ENCODE data around the gene HSD11B1L.

Gene HSD11B1L

GRCh38 chr19:5661483-5661882, 19.3 kb upstream of the HSD11B1L start:
- TF ChIP-seq EZH2 (IDR thresholded peaks at IDR 0.05) (no peak), POLR2AphosphoS5 (IDR thresholded peaks at IDR 0.05; ENCODE audit: borderline replicate concordance, low read depth, low read length) (no peak), FOXP2 (optimal IDR thresholded peaks at IDR 0.05; ENCODE audit: control extremely low read depth, extremely low read length, insufficient read depth) (no peak)
- H3K9ac ChIP-seq (ENCODE audit: insufficient read length), result no peak overlapping the region
- H3K9me3 ChIP-seq (ENCODE audit: low read depth, low read length), result no peaks in the 10 kb centered on the region
- no peak overlapping the region for H3K27ac ChIP-seq
- peaks cover 86% of the 10 kb centered on the region for H3K36me3 ChIP-seq (ENCODE audit: insufficient read depth, low read length)
- DNase-seq (ENCODE audit: low read depth, low spot score), result no peak
- no peak overlapping the region for H3K4me3 ChIP-seq

DNA sequence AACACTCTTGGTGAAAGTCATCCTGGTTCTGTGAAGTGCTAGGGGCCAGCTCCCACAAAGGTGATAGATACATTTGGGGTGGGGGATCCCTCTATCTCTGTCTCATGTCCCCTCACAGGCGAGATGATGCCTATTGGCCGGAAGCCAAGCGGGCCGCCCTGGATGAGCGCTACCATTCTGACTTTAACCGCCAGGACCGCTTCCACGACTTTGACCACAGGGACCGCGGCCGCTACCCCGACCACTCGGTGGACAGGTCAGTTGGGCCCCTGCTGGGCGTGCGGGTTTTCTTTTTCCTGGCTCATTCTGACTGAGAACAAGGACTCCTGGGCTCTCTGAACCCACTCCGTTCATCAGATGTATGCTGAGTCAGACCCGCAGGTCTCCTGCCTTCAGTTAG, 16.9 kb upstream of the HSD11B1L start:
- DNase-seq (ENCODE audit: low read depth, low spot score), result no peak
- H3K4me3 ChIP-seq, result no peak overlapping the region
- H3K36me3 ChIP-seq (ENCODE audit: insufficient read depth, low read length), result peaks cover 89% of the 10 kb centered on the region
- no peaks in the 10 kb centered on the region for H3K9me3 ChIP-seq (ENCODE audit: low read depth, low read length)
- no peak for TF ChIP-seq POLR2AphosphoS5 (IDR thresholded peaks at IDR 0.05; ENCODE audit: borderline replicate concordance, low read depth, low read length)
- no peak for TF ChIP-seq EZH2 (IDR thresholded peaks at IDR 0.05)
- TF ChIP-seq FOXP2 (optimal IDR thresholded peaks at IDR 0.05; ENCODE audit: control extremely low read depth, extremely low read length, insufficient read depth), result no peak
- no peak overlapping the region for H3K9ac ChIP-seq (ENCODE audit: insufficient read length)
- H3K27ac ChIP-seq, result peak overlapping the region; percentile 49; the same call in 1 of the 2 replicates

- Histone ChIP-seq H3K9ac (ENCODE audit: insufficient read length) (no peak overlapping the region), H3K9me3 (ENCODE audit: low read depth, low read length) (no peaks in the 10 kb centered on the region), H3K36me3 (ENCODE audit: insufficient read depth, low read length) (peaks cover 94% of the 10 kb centered on the region), H3K4me3 (no peak overlapping the region), H3K27ac (peak overlapping the region; percentile 49; the same call in 1 of the 2 replicates)
- TF ChIP-seq EZH2 (IDR thresholded peaks at IDR 0.05), result no peak
- no peak for DNase-seq (ENCODE audit: low read depth, low spot score)
Measured at GRCh38 chr19:5664515-5664914, 16.3 kb upstream of the HSD11B1L start.

GRCh38 chr19:5665781-5666513, 14.9 kb upstream of the HSD11B1L start:
- Histone ChIP-seq H3K4me3 (no peak overlapping the region), H3K9ac (ENCODE audit: insufficient read length) (no peak overlapping the region), H3K36me3 (ENCODE audit: insufficient read depth, low read length) (peaks cover 85% of the 10 kb centered on the region), H3K9me3 (ENCODE audit: low read depth, low read length) (no peaks in the 10 kb centered on the region), H3K27ac (peak overlapping the region; percentile 36; the same call in 1 of the 2 replicates)
- TF ChIP-seq POLR2AphosphoS5 (IDR thresholded peaks at IDR 0.05; ENCODE audit: borderline replicate concordance, low read depth, low read length), result no peak
- DNase-seq (ENCODE audit: low read depth, low spot score), result no peak

DNA sequence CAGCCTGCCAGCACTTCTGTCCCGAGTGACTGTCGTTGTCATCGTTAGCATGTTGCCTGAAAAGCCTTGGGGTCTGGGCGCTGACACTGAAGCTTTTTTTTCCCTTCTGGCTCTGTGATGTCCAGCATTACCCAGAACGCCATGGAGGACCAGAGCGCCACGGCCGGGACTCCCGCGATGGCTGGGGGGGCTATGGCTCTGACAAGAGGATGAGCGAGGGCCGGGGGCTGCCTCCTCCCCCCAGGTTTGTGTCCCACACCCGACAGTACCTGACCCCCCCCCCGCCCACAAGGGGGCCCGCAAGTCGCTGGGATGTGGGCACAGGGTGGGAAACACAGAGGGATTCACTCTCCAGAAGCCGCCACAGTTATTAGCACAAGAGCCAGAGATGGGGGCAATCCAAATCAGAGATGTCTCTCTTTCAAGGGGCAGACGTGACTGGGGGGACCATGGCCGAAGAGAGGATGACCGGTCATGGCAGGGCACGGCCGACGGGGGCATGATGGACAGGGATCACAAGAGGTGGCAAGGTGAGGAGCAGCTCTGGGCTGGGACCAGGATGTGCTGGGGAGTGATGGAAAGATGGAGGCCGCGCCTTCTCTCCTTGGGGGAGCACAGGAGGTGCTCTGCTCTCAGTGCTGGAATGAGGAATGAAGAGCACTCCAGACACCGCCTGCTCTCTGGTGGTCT, 13.8 kb upstream of the HSD11B1L start:
- Histone ChIP-seq H3K27ac (no peak overlapping the region), H3K4me3 (no peak overlapping the region), H3K36me3 (ENCODE audit: insufficient read depth, low read length) (peaks cover 74% of the 10 kb centered on the region), H3K9me3 (ENCODE audit: low read depth, low read length) (no peaks in the 10 kb centered on the region), H3K9ac (ENCODE audit: insufficient read length) (no peak overlapping the region)
- DNase-seq (ENCODE audit: low read depth, low spot score), result no peak
- TF ChIP-seq POLR2AphosphoS5 (IDR thresholded peaks at IDR 0.05; ENCODE audit: borderline replicate concordance, low read depth, low read length) (no peak), FOXP2 (optimal IDR thresholded peaks at IDR 0.05; ENCODE audit: control extremely low read depth, extremely low read length, insufficient read depth) (no peak), EZH2 (IDR thresholded peaks at IDR 0.05) (no peak)

DNA sequence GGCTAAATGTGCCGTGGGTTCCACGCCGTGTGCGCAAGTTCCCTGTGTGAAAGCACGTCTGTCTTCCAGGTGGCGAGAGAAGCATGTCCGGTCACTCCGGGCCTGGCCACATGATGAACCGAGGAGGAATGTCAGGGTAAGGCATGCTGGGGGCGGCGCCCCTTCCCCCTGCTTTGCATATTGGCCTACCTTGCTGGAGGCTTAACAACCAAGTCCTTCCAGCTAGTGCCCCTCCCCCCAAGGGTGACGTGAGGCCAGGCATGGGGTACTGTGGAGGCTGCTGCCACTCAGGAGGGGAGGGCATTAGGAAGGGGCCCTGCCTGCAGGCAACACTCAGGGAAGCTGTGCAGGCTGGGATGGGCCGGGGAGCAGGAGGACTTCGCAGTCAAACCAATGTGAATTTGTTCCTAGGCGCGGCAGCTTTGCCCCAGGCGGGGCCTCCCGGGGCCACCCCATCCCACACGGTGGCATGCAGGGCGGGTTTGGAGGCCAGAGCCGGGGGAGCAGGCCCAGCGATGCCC, 13.0 kb upstream of the HSD11B1L start:
- no peak overlapping the region for H3K4me3 ChIP-seq
- H3K36me3 ChIP-seq (ENCODE audit: insufficient read depth, low read length), result peaks cover 69% of the 10 kb centered on the region
- DNase-seq (ENCODE audit: low read depth, low spot score), result no peak
- TF ChIP-seq EZH2 (IDR thresholded peaks at IDR 0.05) (no peak), FOXP2 (optimal IDR thresholded peaks at IDR 0.05; ENCODE audit: control extremely low read depth, extremely low read length, insufficient read depth) (no peak), POLR2AphosphoS5 (IDR thresholded peaks at IDR 0.05; ENCODE audit: borderline replicate concordance, low read depth, low read length) (peak; percentile 16; the same call in 1 of the 2 replicates)
- no peak overlapping the region for H3K9ac ChIP-seq (ENCODE audit: insufficient read length)
- H3K9me3 ChIP-seq (ENCODE audit: low read depth, low read length), result no peaks in the 10 kb centered on the region
- peak overlapping the region; percentile 71 for H3K27ac ChIP-seq

DNA sequence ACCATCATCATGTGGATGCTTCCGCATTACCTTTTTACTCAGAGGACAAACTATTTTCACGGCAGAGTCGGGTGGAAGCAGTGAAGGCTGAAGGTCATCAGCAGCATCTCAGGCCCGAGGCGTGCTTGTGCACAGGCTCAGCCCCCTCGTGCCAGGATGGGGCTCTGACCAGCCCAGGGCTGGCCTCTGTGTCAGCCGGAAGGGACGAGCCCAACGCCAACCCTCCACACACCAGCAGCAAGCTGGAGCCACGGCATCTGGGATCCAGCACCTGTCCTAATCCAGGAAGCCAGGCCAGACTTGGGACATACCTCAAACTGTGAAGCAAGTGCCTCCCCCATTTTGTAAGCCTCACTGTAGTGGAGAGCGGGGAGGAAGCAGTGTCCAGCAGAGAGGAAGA, 11.6 kb upstream of the HSD11B1L start:
- TF ChIP-seq EZH2 (IDR thresholded peaks at IDR 0.05) (no peak), FOXP2 (optimal IDR thresholded peaks at IDR 0.05; ENCODE audit: control extremely low read depth, extremely low read length, insufficient read depth) (no peak), POLR2AphosphoS5 (IDR thresholded peaks at IDR 0.05; ENCODE audit: borderline replicate concordance, low read depth, low read length) (no peak)
- Histone ChIP-seq H3K9ac (ENCODE audit: insufficient read length) (no peak overlapping the region), H3K36me3 (ENCODE audit: insufficient read depth, low read length) (peaks cover 56% of the 10 kb centered on the region), H3K9me3 (ENCODE audit: low read depth, low read length) (no peaks in the 10 kb centered on the region), H3K4me3 (no peak overlapping the region), H3K27ac (no peak overlapping the region)
- no peak for DNase-seq (ENCODE audit: low read depth, low spot score)

DNA sequence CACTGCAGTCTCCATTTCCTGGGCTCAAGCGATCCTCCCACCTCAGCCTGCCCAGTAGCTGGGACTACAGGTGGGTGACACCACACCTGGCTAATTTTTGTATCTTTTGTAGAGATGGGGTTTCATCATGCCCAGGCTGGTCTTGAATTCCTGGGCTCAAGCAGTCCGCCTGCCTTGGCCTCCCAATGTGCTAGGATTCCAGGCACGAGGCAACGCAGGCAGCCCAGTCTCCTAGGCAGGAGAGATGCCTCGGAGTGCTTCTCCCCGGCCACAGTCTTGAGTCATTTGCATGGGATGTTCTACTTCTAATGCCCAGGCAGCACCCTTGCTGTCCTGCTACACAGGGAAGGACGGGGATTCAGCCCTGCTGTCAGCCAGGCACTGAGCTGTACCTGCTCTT, 9.2 kb upstream of the HSD11B1L start:
- H3K27ac ChIP-seq, result no peak overlapping the region
- peaks cover 32% of the 10 kb centered on the region for H3K36me3 ChIP-seq (ENCODE audit: insufficient read depth, low read length)
- H3K9ac ChIP-seq (ENCODE audit: insufficient read length), result no peak overlapping the region
- TF ChIP-seq POLR2AphosphoS5 (IDR thresholded peaks at IDR 0.05; ENCODE audit: borderline replicate concordance, low read depth, low read length) (no peak), FOXP2 (optimal IDR thresholded peaks at IDR 0.05; ENCODE audit: control extremely low read depth, extremely low read length, insufficient read depth) (no peak), EZH2 (IDR thresholded peaks at IDR 0.05) (no peak)
- DNase-seq (ENCODE audit: low read depth, low spot score), result no peak
- no peak overlapping the region for H3K4me3 ChIP-seq
- H3K9me3 ChIP-seq (ENCODE audit: low read depth, low read length), result no peaks in the 10 kb centered on the region

All from SK-N-MC (cell line).